GM19240 (cell line): ENCODE results near the gene DDA1.

Experiments used
- DNase-seq: peaks from one replicate; pipeline ENCODE4 v3.0.0; 2011; ENCODE audit warnings: low spot score; ENCODE audit not compliant: insufficient read length

The DDA1 gene

DNA sequence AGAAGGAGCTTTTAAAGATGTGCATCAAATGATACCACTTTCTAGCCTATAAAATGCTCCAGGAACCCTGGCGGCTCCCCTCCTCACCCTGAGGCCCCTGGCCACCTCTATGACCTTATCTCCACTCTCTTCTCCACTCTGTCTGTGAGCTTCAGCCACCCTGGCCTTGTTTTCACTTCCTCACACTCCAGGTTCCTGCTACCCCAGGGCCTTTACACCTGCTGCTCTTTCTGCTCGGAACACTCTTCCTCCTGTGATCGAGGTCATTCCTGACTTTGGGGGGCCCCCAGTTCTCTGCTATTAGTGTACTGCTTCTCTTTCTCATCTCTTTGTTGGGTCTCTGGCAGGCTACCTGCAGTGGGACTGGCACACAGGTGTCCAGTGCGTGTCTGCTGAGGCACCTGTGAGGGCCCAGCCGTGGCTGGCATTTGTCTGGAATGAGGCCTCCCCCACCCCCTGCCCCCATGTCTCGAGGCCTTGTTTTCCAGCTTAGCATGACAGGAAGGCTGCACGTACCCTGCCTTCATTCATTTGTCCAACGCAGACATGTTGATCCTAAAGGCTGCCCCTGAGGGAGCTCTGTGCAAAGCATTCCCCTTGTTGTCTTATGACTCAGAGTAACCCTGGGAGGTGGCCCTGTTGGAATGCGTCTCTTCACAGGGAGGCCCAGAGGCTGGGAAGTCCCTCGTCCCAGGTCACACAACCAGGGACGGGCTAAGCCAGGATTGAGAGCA, 2.3 kb downstream of the DDA1 start:
- no peak for DNase-seq

DNA sequence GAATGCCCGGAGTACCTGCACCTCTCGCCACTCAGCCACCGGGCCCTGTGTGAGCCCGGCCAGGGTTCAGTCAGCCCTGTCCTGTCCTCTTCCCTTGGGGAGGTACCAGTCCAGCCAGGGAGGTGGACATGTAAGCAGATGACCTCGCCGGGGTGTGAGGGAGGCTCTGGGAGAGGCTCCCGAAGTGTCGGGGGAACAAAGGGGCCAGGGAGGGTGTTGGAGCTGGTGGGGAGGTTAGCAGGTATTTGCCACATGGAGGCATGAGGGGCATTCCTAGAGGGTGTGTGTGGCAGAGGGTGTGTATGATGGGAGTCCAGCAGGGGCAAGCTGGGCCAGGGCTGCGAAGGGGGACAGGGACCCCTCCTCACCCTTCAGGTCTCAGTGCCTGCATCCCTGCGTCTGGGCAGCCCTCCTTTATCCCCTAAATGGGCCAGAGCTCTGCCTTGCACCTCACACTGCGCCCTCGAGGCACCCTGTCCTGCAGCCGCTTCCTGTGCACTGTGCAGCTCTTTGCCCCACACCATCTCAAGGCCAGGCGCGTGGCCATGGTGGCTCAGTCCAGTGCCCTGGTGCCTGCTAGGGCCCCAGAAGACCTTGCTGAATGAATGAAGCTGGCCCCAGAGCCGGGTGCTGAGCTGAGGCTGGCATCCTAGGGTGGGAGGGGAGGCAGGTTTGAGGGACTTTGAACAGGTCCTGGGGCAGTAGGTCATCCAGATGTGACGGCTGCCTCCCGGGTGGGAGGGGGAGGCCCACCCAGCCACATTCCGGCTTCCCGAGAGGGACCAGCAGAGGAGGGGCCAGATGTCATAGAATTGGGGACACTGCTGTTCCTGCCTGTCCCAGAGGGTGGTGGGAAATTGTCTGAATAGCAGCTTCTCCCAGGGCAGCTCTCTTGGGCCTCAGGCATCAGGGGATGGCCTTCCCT, 3.1 kb downstream of the DDA1 start:
- no peak for DNase-seq

GRCh38 chr19:17314007-17314593, 4.7 kb downstream of the DDA1 start:
- DNase-seq, result no peak

DNA sequence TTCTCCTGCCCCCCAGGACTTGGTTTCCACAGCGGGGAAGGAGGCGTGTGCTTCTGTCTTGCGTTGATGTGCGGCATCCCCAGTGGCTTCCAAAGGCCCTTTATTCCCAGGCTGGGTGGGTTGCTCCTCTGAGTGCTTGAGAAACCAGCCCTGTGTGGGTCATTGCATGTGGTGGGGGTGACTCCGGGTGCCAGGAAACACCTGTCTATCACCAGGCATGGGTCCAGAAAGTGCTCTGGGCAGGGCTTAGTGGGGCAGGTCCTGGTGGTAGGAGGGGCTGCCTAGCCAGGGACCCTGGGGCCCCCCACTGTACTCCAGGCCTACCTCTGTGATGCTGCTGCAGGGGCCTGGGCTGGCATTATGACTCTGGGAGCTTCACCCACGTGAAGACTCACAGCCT, 9.6 kb downstream of the DDA1 start:
- no peak for DNase-seq

- no peak for DNase-seq
Measured at GRCh38 chr19:17319473-17320238, 10.3 kb downstream of the DDA1 start.

GRCh38 chr19:17320435-17320834, 11.1 kb downstream of the DDA1 start:
- no peak for DNase-seq

DNA sequence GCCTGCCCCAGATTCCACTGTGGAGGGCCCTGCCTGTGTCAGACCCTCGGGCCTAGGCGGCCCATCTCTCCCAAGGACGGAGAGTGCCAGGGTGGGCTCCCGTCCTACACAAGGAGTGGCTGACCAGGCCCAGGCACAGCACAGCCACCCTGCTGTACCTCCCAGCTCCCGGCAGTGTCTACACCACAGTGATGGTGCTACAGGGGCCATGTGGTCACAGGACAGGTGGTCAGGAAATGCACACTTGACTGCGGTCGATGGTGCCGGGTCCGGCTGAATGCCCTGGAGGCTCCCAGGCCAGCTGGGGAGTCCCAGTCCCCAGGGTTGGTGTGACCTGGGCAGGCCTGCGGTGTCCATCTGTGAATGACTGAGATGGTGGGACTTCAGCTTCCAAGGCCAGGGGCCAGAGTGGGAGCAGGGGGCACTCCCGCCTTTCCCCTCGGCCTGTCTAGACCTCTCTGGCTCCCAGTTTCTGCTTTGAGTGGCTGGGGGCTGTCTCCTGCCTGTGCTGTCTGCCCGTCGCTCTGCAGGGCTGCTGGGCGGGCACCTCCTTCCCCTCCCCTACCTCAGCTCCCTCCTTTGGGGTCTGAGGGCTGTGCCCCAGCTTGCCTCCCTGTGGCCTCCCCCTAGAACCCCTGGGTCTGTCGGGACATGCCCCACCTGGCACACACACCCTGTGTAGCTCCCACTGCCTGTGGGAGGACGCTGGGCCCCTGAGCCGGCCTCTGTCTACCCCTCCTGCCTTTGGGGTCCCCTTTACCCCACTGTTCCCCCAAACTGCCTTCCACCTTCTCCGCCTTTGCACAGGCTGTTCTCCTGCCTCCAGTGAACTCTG, 12.5 kb downstream of the DDA1 start:
- no peak for DNase-seq

GRCh38 chr19:17322854-17323253, 13.5 kb downstream of the DDA1 start:
- no peak for DNase-seq

DNA sequence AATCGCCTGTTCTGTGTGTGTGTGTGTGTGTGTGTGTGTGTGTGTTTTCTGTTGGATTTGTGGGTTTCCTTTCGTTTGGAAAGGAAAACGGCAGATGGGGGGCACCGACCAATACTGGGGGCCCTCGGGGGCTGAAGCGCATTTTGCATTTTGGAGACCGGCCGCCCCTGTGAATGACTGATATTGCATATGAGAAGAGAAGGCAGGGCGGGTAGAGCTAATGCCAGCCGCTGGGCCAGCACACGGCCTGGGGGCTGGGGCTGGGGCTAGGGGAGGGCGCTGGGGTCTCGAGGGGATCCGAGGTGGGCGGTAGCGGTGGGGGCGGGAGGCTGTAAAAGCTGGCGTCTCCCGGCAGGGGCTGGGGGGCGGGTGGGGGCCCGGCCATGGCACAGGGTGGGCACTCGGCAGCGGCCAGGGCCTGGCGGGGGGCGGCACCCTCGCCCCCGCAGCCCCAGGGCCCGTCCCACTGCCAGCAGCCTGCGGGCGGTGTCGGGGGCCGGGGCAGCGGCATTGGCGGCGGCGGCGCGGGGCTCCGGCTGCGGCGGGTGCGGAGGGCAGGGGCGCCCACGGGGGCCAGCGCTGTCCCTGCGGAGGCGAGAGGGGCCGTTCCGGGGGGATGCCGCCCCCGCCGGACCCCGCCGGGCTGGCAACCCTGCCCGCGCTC, 14.1 kb downstream of the DDA1 start:
- DNase-seq, result no peak

GRCh38 chr19:17323964-17324332, 14.6 kb downstream of the DDA1 start:
- no peak for DNase-seq

GRCh38 chr19:17324357-17325114, 15.2 kb downstream of the DDA1 start:
- DNase-seq, result no peak

- no peak for DNase-seq
Measured at GRCh38 chr19:17325133-17325532, 15.8 kb downstream of the DDA1 start.

- DNase-seq, result no peak
Measured at GRCh38 chr19:17325881-17326594, 16.7 kb downstream of the DDA1 start.

DNA sequence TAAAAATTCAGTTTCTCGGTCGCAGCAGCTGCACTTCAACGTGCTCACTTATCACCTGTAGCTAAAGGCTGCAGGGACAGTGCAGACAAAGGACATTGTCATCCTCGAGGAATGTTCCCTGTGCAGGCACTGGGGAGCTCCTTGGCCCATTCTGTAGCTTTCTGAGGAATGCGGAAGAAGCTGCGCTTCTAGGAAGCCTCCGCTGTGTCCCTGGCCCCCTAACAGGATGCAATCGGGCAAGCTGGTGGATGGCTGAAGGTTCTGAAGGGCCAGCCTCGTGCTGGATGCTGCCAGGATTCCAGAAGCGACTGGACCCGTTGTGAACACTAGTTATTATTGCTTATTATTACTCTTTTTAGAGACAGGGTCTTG, 17.2 kb downstream of the DDA1 start:
- no peak for DNase-seq

DNA sequence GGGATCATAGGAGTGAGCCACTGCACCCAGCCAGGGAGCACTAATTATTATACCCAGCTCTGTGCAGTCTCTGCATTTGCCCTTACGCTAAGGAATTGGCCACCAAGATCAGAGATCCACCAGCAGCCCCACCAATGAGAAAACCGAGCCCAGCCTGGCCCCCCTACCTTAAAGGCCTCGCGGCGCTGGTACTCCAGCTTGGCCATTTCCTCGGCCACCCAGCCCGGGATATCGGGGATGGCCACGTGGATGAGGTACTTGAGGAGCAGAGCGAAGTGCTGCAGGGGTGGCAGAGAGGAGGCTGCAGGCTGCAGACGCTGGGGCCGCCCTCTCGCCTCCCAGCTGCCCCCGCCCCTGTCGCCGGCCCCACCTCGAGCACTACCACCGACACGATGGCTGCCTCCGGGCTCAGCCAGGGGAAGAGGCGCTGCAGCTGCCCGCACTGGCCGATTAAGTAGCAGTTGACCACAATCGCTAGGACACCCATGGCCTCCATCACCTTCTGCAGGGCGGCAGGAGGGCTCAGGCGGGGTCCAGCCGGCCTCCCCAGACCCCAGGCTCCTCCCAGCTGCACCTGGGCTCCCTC, 17.8 kb downstream of the DDA1 start:
- DNase-seq, result no peak

GRCh38 chr19:17327654-17328516, 18.5 kb downstream of the DDA1 start:
- DNase-seq, result no peak
